Iris pigment epithelial cell (primary cell): ENCODE data around the gene HS6ST3.

Experiments
- DNase-seq: peaks from one replicate; pipeline ENCODE4 v3.0.0-alpha.2; 2011; ENCODE audit warnings: low read depth

Gene HS6ST3

DNA sequence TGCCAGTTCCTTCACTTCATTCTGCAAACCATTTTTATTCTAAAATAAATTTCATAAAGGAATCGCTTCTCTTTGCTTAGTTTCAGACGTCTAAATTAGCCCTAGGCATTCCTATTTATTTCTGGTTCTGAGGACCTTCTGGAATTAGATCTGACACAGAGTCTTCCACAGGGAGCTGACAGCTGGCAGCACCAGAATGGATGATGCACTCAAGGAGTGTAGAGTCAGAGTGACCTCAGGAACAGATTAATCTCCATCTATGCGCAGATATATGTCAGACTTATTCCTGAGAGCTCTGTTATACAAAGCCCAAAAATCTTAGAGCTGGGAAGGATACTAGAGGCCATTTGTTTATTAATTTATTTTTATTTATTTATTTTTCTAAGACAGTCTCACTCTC, 450.8 kb downstream of the HS6ST3 start:
- no peak for DNase-seq

DNA sequence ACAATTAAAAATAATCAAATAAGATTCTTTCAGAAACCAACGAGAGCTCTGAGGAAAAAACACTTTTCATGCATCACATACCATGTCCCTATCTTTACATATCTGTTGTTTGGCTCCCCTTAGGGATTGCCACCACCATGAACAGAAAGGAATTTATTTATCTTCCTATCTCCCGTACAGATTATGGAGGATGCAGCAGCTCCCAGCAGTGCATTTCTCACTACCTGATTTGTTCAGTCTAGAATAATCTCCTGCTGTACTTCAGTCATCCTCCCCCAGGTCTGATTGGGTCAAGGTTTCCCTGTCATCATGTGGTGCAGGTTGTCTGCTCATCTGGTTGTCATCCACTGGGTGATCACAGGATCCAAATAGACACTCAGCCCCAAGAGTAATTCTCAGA, 453.1 kb downstream of the HS6ST3 start:
- DNase-seq: no peak

DNA sequence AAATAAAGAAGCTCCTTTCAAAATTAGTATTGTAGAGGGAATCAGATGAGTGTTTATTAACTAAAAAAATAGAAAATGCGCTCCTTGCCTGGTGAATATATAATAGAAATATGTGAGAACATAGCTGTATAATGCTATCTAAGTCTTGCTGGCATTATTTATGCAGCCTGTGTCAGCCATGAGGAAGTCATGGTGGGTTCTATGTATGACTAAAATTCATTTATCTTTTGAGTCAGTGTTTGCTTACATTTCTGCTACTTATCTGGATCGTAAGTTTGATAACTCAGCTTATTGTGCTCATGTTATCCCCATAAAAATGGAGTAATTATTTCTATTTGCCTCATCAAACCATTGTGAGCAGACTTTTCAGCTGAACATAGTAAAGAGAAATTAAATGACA, 455.1 kb downstream of the HS6ST3 start:
- no peak for DNase-seq

DNA sequence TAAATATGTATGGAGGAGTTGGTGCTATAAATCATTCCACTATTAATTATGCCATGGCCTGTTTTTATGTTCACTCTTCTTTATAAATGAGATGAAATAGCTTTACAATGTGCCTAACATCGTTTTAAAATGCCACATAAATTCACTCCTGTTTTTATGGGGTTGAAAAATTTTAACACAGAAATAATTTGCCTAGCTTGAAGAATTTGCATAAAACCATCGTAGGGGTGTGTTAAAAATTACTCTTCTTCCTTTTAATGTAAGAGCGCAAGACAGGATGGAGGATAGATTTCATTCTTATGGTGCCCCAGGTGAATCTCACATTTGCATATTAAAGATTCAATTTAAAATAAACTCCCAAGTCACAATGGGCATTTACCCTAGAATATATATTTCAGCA, 456.6 kb downstream of the HS6ST3 start:
- DNase-seq: no peak

DNA sequence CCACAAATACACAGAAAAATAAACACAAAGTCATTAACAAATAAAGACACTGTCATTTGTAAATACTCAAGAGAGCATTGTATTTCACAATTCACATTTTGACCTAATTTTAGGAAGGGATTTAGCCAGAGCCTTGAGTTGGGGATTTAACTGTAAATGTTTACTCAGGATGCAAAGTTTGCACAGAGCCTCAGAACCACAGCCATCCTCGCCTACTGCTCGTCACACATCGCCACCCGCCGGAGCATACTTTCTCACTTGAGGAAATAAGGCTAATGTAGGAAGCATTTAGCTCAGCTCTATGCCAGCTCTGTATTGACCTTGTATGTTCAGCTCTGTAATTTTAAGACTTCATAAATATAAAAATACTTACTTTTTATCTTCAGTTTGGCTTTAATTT, 461.6 kb downstream of the HS6ST3 start:
- DNase-seq: peak; percentile 9

DNA sequence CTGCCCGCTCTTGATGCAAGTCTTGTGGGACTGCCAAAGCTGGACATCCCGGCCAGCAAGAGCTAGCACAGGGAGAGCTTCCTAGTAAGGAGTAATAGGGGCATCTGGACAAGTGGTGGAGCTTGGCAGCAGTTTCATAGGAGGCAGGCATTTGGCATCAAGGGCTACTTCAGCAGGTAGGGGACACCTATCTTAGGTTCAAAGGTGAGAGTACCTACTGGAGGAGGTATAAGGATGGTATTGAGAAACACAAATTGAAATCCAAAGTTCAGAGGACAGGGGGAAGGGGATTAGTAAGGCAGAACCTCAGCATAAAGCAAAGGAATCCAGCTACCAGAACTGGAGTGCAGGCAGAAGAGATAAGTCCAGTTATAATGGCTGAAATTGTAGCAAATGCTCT, 462.7 kb downstream of the HS6ST3 start:
- DNase-seq: no peak

DNA sequence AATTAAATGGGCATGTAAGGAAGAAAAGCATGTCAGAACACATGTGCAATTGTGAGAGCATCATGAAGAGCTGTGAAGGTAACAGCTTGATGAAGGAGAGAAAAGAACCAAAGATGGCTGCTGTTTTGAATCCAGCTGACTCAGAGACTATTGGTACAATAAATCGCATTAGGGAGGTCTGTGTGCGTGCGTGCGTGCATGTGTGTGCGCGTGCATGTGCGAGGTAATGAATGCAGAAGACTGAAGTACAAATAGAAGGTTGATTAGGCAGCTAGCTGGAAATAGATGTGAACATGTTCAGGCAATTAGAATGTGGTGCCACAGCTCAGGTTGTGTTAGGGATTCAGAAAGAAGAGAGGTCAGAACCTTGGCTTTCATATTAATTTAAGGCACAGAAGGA, 463.9 kb downstream of the HS6ST3 start:
- DNase-seq: no peak

DNA sequence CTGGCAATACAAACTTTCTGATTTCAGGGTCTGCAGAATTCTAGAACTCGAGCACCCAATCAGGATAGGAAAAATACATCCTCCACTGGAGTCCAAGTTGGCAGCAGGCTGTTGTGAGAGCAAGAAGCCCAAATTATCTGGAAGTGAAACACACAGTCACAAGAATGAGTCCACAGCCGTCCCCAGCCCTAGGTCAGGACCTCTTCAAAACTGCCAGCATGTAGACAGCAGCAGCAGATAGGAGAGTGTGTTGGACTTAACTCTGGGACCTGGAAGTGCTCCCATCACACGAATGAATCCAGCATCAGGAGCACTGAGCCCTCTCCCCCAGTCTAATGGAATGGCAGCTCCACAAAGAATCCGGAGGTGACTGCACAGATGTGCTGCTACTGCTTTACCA, 483.7 kb downstream of the HS6ST3 start:
- DNase-seq: no peak

DNA sequence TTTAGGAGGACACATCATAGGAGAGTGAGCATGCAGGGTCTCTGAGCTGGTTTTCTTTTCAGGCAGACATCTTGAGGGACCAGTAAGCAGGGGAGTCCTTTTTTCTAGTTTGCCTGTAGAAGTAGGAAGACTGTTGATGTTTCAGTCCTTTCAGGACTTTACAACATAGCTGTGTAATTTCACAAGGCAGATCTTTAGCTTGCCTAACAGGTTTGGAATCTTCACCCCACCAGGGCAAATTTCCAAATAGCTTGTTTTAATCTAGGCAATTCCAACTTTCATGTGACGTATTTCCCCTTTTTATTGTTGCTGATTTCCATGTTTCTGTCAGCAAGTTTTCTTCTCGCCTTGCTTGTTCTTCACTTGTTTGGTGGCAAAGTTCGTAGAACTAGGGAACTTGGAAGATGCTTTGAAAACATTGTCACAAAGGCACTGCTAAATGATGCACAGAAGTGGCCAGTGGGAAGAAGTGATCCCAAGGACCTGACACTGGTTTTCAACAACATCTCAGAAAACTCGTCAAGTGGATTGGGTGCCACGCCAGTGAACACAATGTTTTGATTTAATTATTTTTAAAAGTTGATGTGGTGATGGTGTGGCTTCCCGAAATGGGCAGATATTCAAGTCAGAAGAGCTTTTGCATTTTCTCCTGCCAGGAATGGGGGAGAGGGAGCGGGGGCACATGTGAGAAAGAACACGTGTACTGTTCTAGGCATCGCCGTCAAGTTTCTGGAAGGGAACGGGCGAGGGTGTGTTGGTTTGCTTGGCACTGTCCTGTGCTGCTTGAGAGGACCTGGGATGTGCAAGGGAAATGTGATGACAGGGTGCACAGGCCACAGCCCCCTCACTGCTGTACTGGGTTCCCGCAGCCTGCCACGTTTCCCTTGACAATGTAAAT, 485.8 kb downstream of the HS6ST3 start:
- DNase-seq: peak; percentile 1

DNA sequence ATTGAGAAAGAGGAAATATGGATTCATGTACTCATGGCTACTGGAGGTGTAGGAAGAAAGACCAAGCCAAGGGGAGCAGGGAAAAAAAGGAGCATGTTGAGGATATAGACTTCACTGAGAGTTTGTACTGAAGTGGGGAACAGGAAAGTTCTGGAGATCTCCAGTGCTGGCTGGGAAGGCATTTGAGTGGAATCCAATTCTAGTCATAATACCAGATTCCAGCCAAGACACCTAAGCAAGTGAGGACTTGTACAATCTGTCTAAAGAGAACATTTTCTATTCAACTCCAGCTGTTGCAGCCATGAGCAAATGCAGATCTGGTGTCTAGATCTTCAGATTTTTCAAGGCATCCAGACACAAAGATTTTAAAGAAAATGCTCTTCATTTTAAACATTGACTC, 491.8 kb downstream of the HS6ST3 start:
- no peak for DNase-seq

DNA sequence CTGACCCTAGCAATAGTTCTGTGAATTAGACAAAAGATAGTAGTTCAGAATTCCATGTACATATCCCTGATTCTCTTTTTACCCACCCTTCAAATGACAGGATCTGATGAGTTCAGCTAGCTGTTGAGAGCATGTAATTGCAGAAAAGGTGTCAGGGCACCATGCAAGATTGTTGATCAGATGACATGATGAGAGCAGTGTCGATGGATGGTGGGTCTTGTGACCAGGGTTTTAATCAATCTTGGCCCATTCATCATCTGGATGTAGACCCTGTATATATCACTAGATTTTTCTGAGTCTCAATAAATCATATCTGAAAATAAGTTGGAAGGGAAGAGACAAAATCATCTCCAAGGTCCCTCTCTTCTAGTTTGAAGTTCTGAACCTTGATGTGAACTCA, 525.3 kb downstream of the HS6ST3 start:
- DNase-seq: no peak

DNA sequence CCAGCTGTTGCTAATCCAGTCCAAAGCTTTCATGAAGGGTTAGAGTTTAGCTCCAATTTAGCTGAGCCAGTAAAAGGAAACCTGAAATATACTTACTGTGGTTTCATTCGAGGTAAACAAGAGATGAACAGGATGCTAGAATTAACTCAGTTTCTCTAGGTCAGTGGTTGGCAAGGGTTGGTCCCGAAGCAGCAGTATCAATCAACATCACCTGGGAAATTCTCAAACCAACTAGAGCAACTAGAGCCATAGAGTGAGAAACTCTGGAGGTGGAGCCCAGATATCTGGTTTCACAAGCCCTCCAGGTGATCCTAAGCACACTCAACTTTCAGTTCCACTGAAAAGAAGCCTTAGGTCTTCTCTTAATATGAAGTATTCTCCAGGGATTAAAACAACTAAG, 527.6 kb downstream of the HS6ST3 start:
- DNase-seq: no peak

DNA sequence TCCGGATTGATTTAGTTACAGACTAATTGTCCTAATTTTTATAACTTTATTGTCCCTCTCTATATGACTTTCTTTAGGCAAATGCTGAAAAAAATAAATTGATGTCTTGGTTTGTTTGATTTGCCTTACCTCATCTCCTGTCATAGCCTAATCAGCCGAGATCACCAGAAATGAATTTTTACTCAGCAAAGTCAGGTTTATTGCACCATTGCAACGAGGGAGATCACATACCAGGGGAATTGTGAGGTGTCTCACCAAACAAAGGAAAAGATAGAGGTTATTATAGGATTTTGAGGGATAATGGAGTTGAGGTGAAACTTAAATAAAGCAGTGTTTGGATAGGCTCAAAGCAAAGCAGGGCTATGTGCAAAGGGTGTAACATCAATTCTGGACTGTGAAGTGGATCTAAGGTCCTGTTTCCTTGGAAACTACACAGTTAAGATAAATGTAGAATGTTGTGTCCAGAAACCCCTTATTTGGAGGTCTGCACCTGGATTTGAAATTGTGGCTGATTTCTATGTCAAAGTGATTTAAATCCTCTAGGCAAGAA, 531.8 kb downstream of the HS6ST3 start:
- DNase-seq: no peak

DNA sequence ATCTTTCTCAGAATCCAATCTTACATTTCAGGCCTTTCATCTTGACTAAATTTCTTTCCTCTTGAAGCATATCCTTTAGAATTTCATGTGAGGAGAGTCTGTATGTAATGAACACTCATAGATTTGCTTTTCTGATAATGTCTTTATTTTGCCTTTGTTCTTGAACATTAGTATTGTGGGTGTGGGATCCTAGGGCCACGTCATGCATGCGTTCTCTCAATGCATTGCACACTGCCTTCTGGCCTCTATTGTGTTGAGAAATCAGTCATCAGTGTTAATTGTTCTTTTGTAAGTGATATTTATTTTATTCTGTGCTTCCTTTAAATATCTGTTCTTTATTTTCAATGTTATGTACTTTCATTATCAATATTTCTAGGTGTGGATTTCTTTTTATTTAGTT, 539.4 kb downstream of the HS6ST3 start:
- DNase-seq: no peak

DNA sequence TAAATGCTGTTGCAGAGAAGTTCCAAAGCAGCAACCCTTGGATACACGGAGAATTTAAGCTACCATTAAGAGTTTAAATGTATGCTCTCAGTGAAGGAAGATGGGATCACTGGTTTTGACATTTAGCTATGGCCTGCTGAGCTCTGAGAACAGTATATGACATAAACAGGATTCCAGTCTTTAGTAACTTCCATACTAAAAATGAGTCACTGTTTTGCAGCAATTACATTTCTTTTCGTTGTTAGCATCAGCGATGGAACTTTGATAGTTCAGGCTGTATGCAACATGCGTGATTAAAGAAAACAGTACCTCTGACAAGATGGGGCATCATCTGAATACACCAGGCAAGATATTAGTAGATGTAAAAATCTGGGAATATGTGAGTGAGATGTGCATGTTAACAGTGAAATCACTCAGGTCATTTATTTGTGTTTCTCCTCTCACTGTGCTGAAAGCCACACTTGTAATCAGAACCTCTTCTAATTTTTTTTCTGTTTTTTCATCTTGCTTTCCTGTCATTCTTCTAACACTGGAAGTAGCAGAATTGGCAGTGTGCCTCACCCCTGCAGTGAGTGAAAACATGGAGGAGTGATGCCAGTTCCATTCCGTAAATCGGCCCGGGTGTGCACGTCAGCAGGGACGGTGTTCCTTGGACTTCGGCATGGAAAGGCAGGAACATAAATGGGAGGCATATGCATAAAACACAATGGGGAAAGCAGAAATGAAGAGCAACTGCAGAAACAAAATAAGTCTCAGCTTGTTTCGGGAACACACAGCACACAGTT, 542.8 kb downstream of the HS6ST3 start:
- DNase-seq: peak; percentile 12

DNA sequence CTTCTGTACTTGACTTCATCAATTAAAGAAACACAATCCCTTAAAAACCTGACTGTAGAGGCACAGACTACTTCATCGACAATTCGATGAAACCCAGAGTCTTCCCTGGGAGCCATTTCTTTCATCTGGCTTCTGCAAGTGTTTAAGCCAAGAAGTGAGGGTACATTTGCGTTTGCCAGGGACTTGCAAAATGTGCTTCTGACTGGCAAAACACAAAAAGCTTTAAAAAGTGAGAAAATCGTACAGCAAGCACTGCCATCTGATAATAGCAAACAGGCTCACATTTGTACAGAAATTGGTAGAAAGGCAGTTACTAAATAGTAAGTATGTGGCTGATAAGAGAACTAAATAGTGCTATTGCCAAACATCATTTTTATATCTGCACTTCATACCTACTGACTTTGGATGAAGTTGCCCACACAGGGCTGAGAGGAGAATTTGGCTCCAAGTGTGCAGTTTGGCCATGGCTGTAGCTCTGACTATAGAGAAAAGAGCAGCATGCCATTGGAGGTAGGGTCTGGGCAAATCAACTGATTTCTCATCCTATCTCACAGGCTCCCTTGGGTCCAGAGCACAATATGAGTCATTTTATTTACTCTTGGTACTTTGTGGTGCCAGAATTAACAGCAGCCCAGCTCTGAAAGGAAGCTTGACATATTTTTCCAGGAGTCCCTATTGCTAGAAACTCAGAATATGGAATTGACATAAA, 546.2 kb downstream of the HS6ST3 start:
- peak; percentile 38 for DNase-seq

DNA sequence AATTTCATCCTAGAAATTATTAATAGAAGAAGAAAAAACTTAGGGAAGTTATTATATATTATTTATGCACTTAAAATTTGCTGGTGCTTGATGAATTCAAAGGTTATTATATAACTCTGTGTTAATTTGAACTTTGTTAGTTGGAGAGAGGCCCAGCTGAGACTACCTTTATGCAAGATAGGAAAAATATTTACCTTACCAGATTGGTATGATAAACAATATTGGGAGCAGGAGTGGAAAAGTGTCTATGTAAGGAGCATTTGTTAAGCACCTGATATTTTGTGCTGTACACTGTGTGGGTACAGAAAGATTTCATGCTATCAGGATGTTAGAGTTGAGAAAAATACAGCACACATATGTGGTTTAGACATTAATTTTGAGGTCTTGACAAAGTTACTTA, 547.1 kb downstream of the HS6ST3 start:
- DNase-seq: no peak

DNA sequence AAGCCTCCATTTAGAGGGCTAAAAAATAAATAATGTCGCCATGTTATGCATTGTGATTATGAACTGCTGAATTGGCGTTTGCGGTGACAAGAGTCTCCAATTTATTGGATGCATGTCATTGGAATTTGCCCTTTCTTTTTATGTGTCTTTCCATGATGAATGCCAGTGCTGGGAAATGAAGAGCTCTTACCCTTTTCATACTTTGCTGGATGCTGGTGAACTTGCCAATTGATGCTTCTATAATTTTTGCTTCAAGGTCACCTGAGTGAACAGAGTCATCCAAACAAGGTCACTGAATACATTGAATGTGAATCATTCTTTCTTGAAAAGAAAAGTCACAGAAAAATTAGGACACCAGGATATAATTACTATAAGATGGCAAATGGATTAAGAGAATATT, 556.2 kb downstream of the HS6ST3 start:
- DNase-seq: no peak

DNA sequence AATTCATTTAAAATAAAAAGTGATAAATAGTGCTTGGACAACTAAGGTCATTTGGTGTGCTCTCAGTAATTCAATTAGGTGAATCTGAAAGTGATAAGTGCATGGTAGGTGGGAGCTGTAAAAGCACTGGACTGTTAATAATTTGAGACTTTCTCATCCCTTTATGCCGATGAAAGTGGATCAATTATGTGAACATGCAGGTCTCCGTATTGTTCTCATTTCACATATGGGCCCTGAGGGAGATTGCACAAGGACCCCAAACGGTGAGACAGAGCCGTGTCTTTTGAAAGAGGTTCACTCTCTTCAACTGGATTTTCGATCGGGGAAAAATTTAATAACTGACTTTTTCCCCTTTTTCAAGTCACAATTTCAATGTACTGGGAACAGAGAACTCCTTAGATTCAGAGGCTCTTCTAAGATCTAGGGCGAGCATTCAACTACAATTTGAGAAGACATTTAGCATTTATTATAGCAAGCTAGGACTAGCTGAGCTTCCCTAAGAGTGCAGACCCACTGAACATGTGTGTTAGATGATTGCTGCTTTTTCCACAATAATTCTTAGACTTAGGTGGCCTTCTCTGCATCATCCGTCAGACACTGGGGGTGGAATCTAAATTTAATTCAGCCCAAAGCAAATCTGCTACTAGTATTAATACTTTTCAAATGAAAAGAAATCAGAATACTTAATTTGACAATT, 556.8 kb downstream of the HS6ST3 start:
- DNase-seq: no peak

DNA sequence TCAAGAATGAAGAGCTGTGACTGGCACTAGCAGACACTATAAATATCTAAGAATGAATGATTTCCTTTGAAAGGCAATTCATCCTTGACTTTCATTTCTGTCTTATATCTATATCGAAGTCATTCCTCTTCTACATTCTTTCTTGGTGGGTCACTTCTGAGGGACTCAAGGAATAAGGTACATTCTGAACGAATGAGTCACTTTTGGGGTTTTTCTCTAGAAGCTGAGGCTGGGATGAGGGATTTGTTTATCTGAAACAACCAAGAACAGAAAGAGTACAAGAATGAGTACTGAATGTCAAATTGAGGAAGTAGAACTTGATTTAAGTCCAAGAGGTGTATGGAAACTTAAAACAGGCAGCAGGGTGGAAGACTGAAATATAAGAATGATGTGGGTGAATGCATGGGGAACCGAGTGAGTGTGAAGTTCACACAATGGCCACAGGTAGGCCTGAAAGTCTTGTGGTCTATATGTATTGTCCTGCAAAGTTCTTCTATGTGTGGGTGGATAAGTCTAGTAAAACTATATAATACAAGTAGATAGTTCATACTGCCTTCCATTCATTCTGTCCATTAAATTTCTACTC, 560.5 kb downstream of the HS6ST3 start:
- DNase-seq: peak; percentile 94

DNA sequence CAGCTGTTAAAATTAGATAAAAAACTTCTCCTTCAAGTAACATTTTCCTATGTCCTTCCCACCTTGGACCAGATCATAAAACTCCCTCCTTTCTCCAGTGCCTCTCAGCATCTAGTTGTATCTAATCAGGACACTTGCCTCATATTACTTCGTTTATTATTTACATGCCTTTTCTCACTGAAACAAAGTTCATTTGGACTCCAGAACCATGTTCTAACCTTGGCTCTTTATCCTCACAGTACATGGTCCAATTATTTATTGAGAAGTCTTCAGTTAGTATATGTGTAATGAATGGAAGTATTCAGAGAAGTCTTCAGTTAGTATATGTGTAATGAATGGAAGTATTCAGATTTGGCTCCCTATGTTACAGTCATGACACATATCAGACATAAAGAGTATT, 561.7 kb downstream of the HS6ST3 start:
- no peak for DNase-seq
